Non-pigmented ciliary epithelial cell (primary cell): ENCODE measurements around the gene SCAI.
A peak's percentile ranks its signal among the peaks of the same experiment; 100 is the strongest.
"Not testable (repeated sequence)": the region's sequence is repeated elsewhere in the genome, so short reads cannot be mapped to it uniquely, and the experiment has no call there.

Source experiments
- DNase-seq: peaks from one replicate; pipeline ENCODE4 v3.0.0-alpha.2; 2010; ENCODE audit warnings: low read depth

Gene SCAI

GRCh38 chr9:125143377-125144090, at the start of gene SCAI:
Gene SCAI (minus strand): TSS chr9:125143528. CDS start chr9:125143437, 91 bp downstream.
- peak; percentile 93 for DNase-seq

- no peak for DNase-seq
Measured at GRCh38 chr9:125190361-125190801, 47.1 kb upstream of the SCAI start.

DNA sequence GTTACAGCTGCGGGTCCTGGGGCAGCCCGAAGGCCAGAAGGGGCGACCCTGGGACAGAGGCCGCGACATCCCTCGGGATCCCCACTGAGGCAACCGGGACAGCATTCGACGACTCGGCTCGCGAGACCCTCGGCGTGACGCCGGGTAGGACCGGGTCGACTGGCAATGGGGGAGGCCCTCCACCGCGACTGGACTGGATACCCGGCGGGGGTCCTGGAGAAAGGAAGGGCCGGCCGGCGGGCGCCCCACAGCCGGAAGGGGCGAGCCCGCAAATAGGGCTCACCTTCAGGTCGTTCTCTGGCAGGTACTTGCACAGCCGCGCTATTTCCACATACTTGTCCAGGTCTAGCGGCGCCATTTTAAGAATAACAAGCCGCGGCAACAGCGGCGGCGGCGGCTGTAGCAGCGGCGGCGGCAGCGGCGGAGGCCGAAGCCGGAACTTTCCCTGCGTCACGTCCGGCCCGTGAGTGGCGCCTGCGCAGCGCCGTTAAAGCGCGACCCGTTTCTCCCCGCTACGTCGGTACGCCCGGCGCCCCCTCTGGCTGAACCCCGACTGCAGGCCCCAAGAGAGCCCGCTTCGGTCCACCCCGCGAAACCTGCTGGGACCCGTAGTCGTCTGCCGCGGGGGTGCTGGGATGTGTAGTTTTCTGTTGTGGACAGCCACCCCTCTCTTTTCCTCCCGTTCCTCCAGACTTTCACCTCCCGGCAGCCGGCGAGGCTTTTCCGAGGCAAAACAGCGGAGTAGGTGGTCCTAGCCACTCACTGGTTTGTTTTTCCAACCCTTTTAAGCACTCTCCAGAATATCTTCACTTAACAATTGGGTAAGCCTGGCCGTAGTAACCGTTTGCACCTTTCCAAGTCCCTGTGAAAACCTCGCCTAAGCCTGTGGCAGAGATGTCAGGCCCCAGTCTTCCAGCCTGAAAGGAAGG, 46.3 kb upstream of the SCAI start, which contains the start of gene PPP6C:
Gene PPP6C (minus strand): TSS at position 443 of the 929 bp plus-strand sequence. CDS start 85 bp downstream, at position 358.
- DNase-seq = peak; percentile 70

GRCh38 chr9:125189011-125189360, 45.7 kb upstream of the SCAI start:
- DNase-seq = no peak

- DNase-seq = no peak
Measured at GRCh38 chr9:125183561-125183960, 40.2 kb upstream of the SCAI start.

GRCh38 chr9:125183054-125183453, 39.7 kb upstream of the SCAI start:
- DNase-seq = no peak

DNA sequence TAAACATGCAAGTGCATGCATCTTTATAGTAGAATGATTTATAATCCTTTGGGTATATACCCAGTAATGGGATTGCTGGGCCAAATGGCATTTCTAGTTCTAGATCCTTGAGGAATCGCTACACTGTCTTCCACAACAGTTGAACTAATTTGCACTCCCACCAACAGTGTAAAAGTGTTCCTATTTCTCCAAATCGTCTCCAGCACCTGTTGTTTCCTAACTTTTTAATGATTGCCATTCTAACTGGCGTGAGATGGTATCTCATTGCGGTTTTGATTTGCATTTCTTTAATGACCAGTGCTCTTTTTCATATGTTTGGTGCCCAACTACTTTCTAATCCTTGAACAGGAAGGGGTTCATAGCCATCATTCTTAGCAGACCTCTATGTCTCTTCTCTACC, 38.4 kb upstream of the SCAI start:
- DNase-seq = not testable (repeated sequence)

- DNase-seq = no peak
Measured at GRCh38 chr9:125180876-125181275, 37.5 kb upstream of the SCAI start.

GRCh38 chr9:125179776-125180175, 36.4 kb upstream of the SCAI start:
- not testable (repeated sequence) for DNase-seq

GRCh38 chr9:125177888-125178287, 34.6 kb upstream of the SCAI start:
- DNase-seq = no peak

DNA sequence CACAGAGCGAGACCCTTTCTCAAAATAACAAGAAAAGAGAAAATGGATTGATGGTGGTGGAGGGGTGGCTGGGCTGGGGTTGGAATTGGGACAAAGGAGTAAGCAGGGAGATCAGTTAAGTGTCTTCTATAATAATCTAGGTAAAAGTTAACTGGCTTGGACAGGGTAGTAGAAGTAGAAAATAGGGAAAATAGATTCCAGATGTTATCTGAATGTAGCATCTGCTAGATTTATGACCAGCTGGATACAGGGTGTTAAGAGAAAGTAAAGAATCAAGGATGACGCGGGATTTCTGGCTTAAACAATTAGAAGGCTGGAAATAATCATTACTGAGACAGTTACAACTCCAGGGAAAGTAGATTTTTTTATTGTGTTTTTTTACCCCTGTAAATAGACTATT, 33.3 kb upstream of the SCAI start:
- no peak for DNase-seq

- no peak for DNase-seq
Measured at GRCh38 chr9:125172031-125172755, 28.9 kb upstream of the SCAI start.

- no peak for DNase-seq
Measured at GRCh38 chr9:125169895-125170294, 26.6 kb upstream of the SCAI start.

DNA sequence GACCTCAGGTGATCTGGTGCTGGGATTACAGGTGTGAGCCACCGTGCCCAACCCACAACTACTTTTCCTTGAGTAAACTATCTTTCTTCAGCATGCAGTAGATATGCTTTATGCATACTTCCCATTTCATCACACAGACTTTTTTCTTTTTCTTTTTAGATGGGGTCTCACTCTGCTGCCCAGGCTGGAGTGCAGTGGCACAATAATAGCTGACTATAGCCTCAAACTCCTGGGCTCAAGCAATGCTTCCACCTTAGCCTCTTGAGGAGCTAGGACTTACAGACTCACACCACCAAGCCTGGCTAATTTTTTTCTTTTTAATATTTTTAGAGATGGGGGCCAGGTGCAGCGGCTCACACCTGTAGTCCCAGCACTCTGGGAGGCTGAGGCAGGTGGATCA, 23.4 kb upstream of the SCAI start:
- DNase-seq = no peak

DNA sequence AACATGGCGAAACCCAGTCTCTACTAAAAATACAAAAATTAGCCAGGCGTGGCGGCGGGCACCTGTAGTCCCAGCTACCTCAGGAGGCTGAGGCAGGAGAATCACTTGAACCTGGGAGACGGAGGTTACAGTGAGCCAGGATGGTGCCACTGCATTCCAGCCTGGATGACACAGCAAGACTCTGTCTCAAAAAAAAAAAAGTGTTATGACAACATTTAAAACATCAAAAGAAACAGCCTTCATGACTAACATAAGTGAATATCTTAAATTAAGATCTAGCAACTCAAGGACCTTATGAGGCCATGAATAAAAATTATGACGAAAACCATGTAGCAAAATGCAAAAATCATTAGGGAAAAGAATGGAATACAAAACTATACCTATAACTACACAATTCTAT, 19.6 kb upstream of the SCAI start:
- DNase-seq = not testable (repeated sequence)

GRCh38 chr9:125161284-125161918, 18.1 kb upstream of the SCAI start:
- no peak for DNase-seq

DNA sequence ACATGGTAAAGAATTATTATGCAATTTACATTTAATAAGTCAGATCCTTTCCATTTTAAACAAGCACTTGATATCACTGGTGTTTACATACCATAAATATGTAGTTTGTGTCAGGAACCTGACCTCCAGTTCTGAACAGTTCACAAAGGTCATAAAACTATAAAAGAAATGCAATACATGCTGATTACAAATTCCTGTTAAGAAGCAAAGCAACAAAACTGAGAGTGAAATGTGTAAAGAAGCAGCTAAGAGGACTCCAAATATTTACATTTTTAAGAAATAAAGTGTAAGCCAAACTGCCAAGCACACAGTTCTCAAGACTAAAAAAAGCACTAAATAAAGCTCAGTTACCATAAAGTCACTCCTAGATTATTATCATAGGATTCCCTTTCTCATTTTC, 17.4 kb upstream of the SCAI start:
- no peak for DNase-seq

- no peak for DNase-seq
Measured at GRCh38 chr9:125156551-125156950, 13.2 kb upstream of the SCAI start.

GRCh38 chr9:125153712-125154367, 10.5 kb upstream of the SCAI start:
- no peak for DNase-seq

- DNase-seq = no peak
Measured at GRCh38 chr9:125151730-125152129, 8.4 kb upstream of the SCAI start.
